Sigmoid colon (tissue), 7 donors: ENCODE measurements around the gene CD200. TPM values are rescaled to one million over a fixed set of nuclear protein-coding genes. Genes with fewer than 3 reads are reported as not detected.

Experiments
- DNase-seq: peaks from one replicate; pipeline ENCODE4 v3.0.0-alpha.2; 2019
- H3K27ac ChIP-seq, 4 donors: fragments of 200-600 bp; sonication (generic); one replicate each; pipeline ENCODE4 v1.5.1; 2016 to 2019; ENCODE audit warnings: mild to moderate bottlenecking in 1 of 4
- H3K27me3 ChIP-seq, 3 donors: fragments of 200-600 bp; sonication (generic); one replicate each; pipeline ENCODE4 v1.5.1; 2019; ENCODE audit warnings: mild to moderate bottlenecking in 1 of 3
- H3K36me3 ChIP-seq, 4 donors: fragments of 200-600 bp; sonication (generic); one replicate each; pipeline ENCODE4 v1.5.1; 2016 to 2019
- H3K4me1 ChIP-seq, 4 donors: fragments of 200-600 bp; sonication (generic); one replicate each; pipeline ENCODE4 v1.5.1; 2017 to 2019
- H3K4me3 ChIP-seq, 4 donors: fragments of 200-600 bp; sonication (generic); one replicate each; pipeline ENCODE4 v1.5.1; 2017 to 2019; ENCODE audit warnings: mild to moderate bottlenecking in 2 of 4, moderate library complexity in 1 of 4
- H3K9me3 ChIP-seq, 4 donors: fragments of 200-600 bp in 3 of 4; sonication (generic) in 3 of 4; one replicate each; pipeline versions ENCODE4 v1.5.1 to v1.6.1; 2013 to 2019
- CTCF ChIP-seq, 4 experiments: fragments of 450-650 bp in 3 of 4; fragments of 200-600 bp in 1 of 4; IDR thresholded peaks; one replicate each; pipeline ENCODE4 v1.5.1; 2016 to 2019; ENCODE audit warnings: antibody characterized with exemption in 4 of 4, mild to moderate bottlenecking in 3 of 4, moderate library complexity in 2 of 4
- EP300 ChIP-seq, 4 donors: sonication (generic); formaldehyde crosslinking; IDR thresholded peaks; one replicate each; pipeline ENCODE4 v1.6.1; 2017; ENCODE audit warnings: antibody characterized with exemption in 4 of 4
- POLR2A ChIP-seq, 2 donors: fragments of 450-650 bp; IDR thresholded peaks; one replicate each; pipeline ENCODE4 v1.6.1; 2016; ENCODE audit warnings: antibody characterized with exemption in 2 of 2, mild to moderate bottlenecking in 2 of 2, moderate library complexity in 2 of 2
- POLR2AphosphoS5 ChIP-seq, 4 donors: sonication (generic); formaldehyde crosslinking; IDR thresholded peaks; one replicate each; pipeline ENCODE4 v1.6.1; 2017; ENCODE audit warnings: antibody characterized with exemption in 4 of 4
- WGBS, 2 donors: extraction: QIAGEN DNeasy Blood & Tissue Kit; methylation state at CpG; one replicate each; pipeline ENCODE4 v1.1.7; 2013; 5-methylcytosine and 5-hydroxymethylcytosine counted together
- intact Hi-C: fragments of 100-400 bp; cut with DNase I; formaldehyde crosslinking; loops from one replicate; pipeline ENCODE4 v1.15.1; 2023
- polyA plus RNA-seq, 3 donors: library from polyadenylated mRNA; stranded (reverse); fragments of 200-250 nt; gene quantifications; one replicate each; pipeline ENCODE4 v1.2.3, GENCODE V29; 2013
- total RNA-seq, 4 donors: library from RNA; depleted of rRNA; stranded (reverse); fragments of >200 nt; gene quantifications; one replicate each; pipeline ENCODE4 v1.1.0, GENCODE V29; 2016
- donor health status: healthy with polysubstance abuse.
- donor health status: Bipolar disorder and iron deficiency.
- donor health status: healthy.

Gene CD200
- 10 to 100 TPM in 1 of 4 donors, 1 to 10 TPM in 3; 4.4 to 13.0 (median 4.8) TPM for total RNA-seq
- 1 to 10 TPM; 1.2 to 9.6 (median 2.4) TPM for polyA plus RNA-seq

- TF ChIP-seq EP300 (IDR thresholded peaks at IDR 0.05), result no peak
- peak in 1 of 2 donors; percentile 46 for TF ChIP-seq POLR2A (IDR thresholded peaks at IDR 0.05)
- TF ChIP-seq POLR2AphosphoS5 (IDR thresholded peaks at IDR 0.05), result peak in 3 of 4 donors; percentile 60 to 70 (median 62)
- TF ChIP-seq CTCF (IDR thresholded peaks at IDR 0.05), result peak in 1 of 4 experiments; percentile 14
Observed at GRCh38 chr3:112333002-112333380, at the start of gene CD200. Gene CD200, plus strand, starts transcription at chr3:112333156. Its CDS starts 57 bp downstream, at chr3:112333213.

GRCh38 chr3:112289011-112289410 lies 43.9 kb upstream of the CD200 start:
- Histone ChIP-seq H3K4me3 (no peak overlapping the region), H3K27ac (no peak overlapping the region), H3K27me3 (no peaks in the 10 kb centered on the region), H3K9me3 (no peaks in the 10 kb centered on the region), H3K36me3 (no peaks in the 10 kb centered on the region), H3K4me1 (no peaks in the 10 kb centered on the region)
- WGBS, 2 donors, result 92 to 95% methylated on average over 4 of the region's 4 CpGs
- intact Hi-C loops, result no loop called here
- TF ChIP-seq POLR2AphosphoS5 (IDR thresholded peaks at IDR 0.05) (no peak), EP300 (IDR thresholded peaks at IDR 0.05) (no peak), POLR2A (IDR thresholded peaks at IDR 0.05) (no peak), CTCF (IDR thresholded peaks at IDR 0.05) (no peak)
- DNase-seq, result no peak

More at GRCh38 chr3:112333002-112333380, at the start of gene CD200:
- H3K4me1 ChIP-seq, result peaks cover 0 to 11% (median 8%) of the 10 kb centered on the region in 4 donors
- intact Hi-C loops, result loop anchor here (5.0 kb wide), 1 partner anchor 59 kb away; no protein-coding TSS in a partner anchor
- H3K27me3 ChIP-seq, result no peaks in the 10 kb centered on the region
- H3K9me3 ChIP-seq, result no peaks in the 10 kb centered on the region
- peak within 1 kb of the TSS; percentile 77 to 85 (median 82) for H3K27ac ChIP-seq
- peak; percentile 79 for DNase-seq
- peak within 1 kb of the TSS; percentile 42 to 69 (median 66) for H3K4me3 ChIP-seq
- H3K36me3 ChIP-seq, result no peaks in the 10 kb centered on the region
- WGBS, 2 donors, result 0 to 1% methylated on average over 28 of the region's 28 CpGs

GRCh38 chr3:112293368-112294321 lies 39.3 kb upstream of the CD200 start, which contains the start of gene SLC9C1:
Gene SLC9C1, minus strand, starts transcription at chr3:112294216. Its CDS starts 7,425 bp downstream, at chr3:112286791.
- H3K4me1 ChIP-seq, result no peaks in the 10 kb centered on the region
- peak within 1 kb of the TSS; percentile 5 to 48 (median 40) for H3K4me3 ChIP-seq
- H3K36me3 ChIP-seq, result no peaks in the 10 kb centered on the region
- WGBS, 2 donors, result 7 to 34% methylated on average over 15 of the region's 15 CpGs
- no peaks in the 10 kb centered on the region for H3K9me3 ChIP-seq
- H3K27ac ChIP-seq, result peak within 1 kb of the TSS; percentile 56 to 74 (median 68)
- intact Hi-C loops, result loop anchor here (2.0 to 5.0 kb wide), 2 partner anchors 225 to 239 kb away; no protein-coding TSS in a partner anchor
- TF ChIP-seq POLR2A (IDR thresholded peaks at IDR 0.05) (no peak), EP300 (IDR thresholded peaks at IDR 0.05) (no peak), CTCF (IDR thresholded peaks at IDR 0.05) (peak in 3 of 4 experiments; percentile 47 to 57 (median 51)), POLR2AphosphoS5 (IDR thresholded peaks at IDR 0.05) (peak in 1 of 4 donors; percentile 37)
- DNase-seq, result no peak
- no peaks in the 10 kb centered on the region for H3K27me3 ChIP-seq

GRCh38 chr3:112297714-112298113 lies 35.2 kb upstream of the CD200 start:
- TF ChIP-seq EP300 (IDR thresholded peaks at IDR 0.05) (no peak), POLR2A (IDR thresholded peaks at IDR 0.05) (no peak), POLR2AphosphoS5 (IDR thresholded peaks at IDR 0.05) (no peak), CTCF (IDR thresholded peaks at IDR 0.05) (no peak)
- DNase-seq, result no peak
- intact Hi-C loops, result no loop called here
- Histone ChIP-seq H3K36me3 (no peaks in the 10 kb centered on the region), H3K27ac (no peak overlapping the region), H3K4me1 (peaks cover 0 to 3% (median under 1%) of the 10 kb centered on the region in 4 donors), H3K9me3 (no peaks in the 10 kb centered on the region), H3K4me3 (no peak overlapping the region), H3K27me3 (no peaks in the 10 kb centered on the region)
